ENCODE data around the gene CHEK2.

Gene CHEK2

GRCh38 chr22:28639321-28639720 is 102.3 kb downstream of the CHEK2 start:
- TF ChIP-seq SPI1 (IDR thresholded peaks at IDR 0.05; ENCODE audit: borderline replicate concordance, low read depth) (no peak), REST (IDR thresholded peaks at IDR 0.05; ENCODE audit: insufficient replicate concordance, low read depth) (no peak), GABPA (IDR thresholded peaks at IDR 0.05; ENCODE audit: low read depth) (no peak), POLR2AphosphoS5 (IDR thresholded peaks at IDR 0.05; ENCODE audit: low read depth) (no peak), CTCF (IDR thresholded peaks at IDR 0.05; ENCODE audit: insufficient read depth, low read length) (no peak)

More at GRCh38 chr22:28639321-28639720, 102.3 kb downstream of the CHEK2 start:
- Histone ChIP-seq H3K27me3 (ENCODE audit: insufficient read depth, poor library complexity, severe bottlenecking) (no peaks in the 10 kb centered on the region), H3K27ac (replicated peaks) (no peak overlapping the region), H3K4me3 (replicated peaks; ENCODE audit: insufficient read depth, low read length) (no peak overlapping the region)
- no peak for DNase-seq (ENCODE audit: low read depth in 1 of 2, low spot score in 1 of 2)
